UCSD-AML1 (cell line): ENCODE data around the gene URI1.
A peak's percentile ranks its signal among the peaks of the same experiment; 100 is the strongest.
"Not testable (repeated sequence)": the region's sequence is repeated elsewhere in the genome, so short reads cannot be mapped to it uniquely, and the experiment has no call there.

ENCODE experiments used
- DNase-seq: peaks from one replicate; lab custom pipeline; 2025; ENCODE audit not compliant: unreplicated experiment; lab: John Stamatoyannopoulos, UW

Gene URI1

DNA sequence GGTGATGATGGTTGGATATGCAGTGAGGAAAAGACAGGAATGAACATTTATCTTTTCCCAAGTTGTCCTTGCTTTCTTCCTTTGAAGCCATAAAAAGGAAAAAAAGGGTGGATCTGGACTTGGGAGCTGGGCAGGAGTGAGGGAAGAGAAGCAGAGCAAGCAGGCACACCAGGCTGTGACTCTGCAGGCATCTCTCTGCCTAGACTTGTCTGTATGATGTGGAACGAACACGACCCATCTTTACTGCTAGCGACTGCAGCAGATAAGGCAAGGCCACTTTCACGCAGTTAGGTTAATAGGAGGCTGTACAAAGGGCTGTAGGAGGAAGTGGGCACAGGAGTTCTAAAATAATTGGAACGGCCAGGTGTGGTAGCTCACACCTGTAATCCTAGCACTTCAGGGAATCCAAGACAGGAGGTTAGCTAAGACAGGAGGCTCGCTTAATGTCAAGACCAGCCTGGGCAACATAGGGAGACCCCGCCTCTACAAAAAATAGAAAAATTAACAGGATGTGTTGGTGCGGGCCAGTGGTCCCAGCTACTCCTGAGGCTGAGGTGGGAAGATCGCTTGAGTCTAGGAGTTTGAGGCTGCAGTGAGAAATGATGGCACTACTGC is 961 bp upstream of the URI1 start:
- DNase-seq, result no peak

DNA sequence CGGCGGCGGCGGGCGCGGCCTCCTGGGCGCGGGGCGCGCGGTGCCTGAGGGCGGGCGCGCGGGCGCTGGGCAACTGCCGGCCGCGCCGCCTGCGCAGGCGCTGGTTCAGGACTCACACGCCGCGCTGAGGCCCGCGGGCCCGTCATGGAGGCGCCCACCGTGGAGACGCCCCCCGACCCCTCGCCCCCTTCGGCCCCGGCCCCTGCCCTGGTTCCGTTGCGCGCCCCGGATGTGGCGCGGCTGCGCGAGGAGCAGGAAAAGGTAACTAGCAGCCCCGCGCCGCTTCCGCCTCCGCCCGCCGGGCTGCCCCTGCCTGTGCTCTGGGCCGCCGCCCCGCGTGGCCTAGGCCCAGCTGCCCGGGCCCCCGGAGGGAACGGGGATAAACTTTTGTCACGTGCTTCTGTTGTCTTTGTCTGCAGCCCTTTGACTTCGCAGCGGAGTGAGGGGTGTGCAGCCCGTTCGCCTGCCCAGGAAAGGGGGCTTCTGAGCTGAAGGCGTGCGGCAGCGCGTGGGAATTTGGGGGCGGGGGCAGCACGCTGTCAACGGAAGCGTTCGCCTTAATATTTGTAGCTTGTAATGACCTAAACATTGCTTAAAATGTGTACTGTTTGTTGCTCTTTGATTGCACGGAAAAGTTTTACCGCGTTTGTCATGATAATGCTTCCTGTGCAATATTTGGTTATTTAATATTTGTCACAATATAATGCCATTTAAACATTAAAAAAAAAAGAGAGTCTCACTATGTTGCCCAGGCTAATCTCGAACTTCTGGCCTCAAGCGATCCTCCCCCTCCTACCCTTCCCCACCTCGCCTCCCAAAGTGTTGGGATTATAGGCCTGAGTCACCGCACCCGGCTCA is 594 bp downstream of the URI1 start:
- peak; percentile 74 for DNase-seq

DNA sequence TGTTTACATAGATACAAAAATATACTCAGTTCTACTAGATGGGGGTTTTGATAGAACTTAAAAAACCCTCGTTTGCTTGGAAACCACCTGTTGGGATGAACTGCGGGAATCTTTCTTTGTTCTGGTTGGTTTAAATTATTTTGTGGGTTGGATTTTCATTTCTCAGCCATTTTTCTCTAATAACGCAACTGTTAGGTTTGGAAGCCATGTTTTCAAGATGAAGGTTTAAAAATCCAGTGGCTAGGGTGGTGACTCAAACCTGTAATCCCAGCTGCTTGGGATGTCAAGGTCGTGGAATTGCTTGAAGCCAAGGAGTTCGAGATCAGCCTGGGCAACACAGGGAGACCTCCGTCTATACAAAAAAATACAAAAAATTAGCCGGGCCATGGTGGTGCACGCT is 1.6 kb downstream of the URI1 start:
- DNase-seq, result no peak

DNA sequence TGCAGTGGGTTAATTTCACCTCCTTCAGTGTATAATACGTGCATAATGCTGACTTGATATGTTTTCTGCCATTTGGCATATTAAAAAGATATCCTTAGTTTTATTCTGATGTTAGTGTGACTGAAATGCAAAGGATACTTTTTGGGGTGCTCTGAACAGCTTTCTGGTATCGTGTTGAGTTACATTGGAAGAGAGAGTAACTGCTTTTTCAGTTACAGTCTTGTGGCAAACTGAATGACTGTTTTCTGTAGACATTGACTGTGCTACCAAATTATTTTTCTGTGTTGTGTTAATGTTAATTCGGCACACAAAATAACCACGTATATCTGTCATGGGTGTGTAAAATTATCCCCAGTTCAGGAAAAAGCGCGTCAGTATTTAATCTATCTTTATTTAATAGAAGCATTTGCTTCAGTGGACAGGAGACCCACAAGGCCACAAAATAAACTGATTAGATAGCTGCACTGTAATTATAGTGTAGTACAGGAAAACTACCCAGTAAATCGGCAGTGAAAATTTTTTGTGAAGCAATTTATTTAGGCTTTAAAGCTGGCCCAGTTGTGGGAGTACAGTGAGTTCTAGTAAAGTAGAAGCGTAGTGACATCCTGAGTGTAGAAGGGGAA is 2.5 kb downstream of the URI1 start:
- DNase-seq, result no peak

DNA sequence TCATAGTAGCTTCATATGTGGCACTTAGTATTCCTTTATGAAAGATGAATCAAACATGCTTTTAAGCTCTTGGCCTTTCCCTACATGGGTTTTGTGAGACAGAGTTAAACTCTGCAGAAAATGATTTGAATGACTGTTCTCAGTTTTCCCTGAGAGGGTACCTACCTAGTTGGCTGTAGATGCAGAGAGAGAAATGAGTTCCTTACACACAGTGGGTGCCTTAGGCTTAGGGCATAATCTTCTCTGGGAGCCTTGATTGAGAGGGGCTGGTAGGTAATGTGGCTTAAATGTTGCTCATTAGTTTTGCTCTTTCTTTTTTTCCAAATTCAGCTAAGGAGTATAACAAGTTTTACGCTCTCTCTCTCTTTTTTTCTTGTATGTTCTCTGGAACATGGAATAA is 3.0 kb downstream of the URI1 start:
- no peak for DNase-seq

DNA sequence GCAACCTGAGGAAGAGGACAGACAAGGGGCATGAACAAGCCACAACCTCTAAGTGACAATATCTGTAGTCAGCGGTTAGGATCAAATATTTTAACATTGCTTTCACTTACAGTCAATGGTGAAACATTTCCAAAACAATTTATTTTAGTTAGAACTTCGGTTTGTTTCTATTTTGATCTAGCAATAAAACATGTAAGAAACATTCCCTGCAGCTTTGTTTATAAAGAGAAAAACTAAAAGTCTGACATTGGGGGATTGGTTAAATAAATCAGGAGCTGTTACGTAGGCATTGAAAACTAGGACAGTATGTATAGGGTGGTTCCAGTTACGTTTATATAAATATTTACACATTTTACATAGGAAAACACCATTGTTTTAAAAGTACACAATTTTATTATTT is 3.4 kb downstream of the URI1 start:
- DNase-seq, result no peak

DNA sequence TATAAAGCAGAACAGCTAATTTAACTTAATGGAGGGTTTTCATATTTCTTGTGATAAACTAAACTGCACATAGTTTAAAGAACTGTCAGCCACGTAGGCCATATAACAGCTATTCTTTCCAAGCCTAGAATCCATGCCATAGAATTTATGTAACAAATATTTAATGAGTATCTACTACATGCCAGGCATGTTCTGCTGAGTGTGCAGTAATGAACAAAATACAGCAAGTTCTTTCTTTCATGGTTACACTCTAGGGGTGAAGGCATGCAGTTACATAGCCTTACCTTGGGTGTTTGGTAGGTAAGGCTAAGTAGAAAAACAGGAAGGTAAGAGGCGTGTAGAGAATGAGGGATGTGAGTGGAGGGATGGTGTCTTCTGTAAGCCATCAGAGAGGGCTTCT is 4.6 kb downstream of the URI1 start:
- no peak for DNase-seq

DNA sequence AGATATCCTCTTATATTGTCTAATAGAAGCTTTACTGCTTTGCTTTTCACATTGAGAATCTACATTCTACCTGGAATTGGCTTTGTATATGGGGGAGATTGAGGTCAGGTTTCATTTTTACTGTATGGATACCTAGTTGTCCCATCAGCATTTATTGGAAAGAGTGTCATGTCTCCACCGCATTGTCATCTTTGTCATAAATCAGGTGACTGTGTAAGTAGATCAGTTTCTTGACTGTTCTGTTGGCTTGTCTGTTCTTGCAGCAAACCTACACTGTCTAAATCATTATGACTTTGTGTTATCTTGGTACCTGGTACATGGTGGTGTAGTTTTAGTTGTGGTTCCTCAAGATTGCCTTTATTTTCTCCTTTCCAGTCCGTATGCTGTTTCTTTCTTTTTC is 5.8 kb downstream of the URI1 start:
- DNase-seq, result no peak

DNA sequence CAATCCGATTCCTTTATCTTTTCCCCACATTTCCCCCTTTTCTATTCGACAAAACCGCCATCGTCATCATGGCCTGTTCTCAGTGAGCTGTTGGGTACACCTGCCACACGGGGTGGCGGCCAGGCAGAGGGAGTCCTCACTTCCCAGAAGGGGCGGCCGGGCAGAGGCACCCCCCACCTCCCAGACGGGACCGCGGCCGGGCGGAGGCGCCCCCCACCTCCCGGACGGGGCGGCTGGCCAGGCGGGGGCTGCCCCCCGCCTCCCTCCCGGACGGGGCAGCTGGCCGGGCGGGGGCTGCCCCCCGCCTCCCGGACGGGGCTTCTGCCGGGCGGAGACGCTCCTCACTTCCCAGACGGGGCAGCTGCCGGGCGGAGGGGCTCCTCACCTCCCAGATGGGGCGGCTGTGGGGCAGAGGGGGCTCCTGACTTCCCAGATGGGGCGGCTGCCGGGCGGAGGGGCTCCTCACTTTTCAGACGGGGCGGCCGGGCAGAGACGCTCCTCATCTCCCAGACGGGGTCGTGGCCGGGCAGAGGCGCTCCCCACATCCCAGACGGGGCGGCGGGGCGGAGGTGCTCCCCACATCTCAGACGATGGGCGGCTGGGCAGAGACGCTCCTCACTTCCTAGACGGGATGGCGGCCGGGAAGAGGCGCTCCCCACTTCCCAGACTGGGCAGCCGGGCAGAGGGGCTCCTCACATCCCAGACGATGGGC is 6.9 kb downstream of the URI1 start:
- DNase-seq, result not testable (repeated sequence)

DNA sequence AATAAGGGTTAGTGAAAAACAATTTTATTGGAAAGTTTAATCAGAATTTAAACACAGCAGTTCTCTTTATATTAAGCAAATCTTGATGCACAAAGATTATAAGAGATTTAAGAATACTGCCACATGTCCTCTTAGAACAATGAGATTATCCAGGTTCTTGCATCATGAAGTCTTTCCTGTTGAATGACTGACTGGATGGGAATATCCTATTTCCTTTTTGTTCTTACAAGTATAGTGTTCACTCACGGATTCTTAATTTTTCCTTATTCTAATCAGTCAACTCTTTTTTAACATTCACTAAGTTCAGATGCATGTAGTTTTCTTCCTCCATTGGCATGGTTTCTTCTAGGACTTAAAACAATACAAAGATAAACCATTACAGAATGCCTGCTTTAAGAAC is 10.1 kb downstream of the URI1 start:
- no peak for DNase-seq

DNA sequence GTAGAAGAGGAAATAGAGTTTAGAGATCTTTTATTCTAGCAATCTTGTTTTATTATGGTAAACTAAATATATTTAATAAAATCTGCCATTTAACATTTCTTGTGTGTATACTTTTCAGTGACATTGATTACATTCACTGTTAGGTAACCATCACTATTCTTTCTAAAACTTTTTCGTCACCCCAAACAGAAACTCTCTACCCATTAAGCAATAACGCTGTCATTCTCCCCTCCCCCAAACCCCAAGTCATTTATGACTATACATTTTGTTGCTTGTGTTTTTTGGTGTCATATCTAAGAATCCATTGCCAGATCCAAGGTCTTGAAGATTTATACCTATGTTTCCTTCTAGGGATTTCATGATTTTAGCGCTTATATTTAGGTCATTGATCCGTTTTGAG is 10.6 kb downstream of the URI1 start:
- DNase-seq, result no peak

DNA sequence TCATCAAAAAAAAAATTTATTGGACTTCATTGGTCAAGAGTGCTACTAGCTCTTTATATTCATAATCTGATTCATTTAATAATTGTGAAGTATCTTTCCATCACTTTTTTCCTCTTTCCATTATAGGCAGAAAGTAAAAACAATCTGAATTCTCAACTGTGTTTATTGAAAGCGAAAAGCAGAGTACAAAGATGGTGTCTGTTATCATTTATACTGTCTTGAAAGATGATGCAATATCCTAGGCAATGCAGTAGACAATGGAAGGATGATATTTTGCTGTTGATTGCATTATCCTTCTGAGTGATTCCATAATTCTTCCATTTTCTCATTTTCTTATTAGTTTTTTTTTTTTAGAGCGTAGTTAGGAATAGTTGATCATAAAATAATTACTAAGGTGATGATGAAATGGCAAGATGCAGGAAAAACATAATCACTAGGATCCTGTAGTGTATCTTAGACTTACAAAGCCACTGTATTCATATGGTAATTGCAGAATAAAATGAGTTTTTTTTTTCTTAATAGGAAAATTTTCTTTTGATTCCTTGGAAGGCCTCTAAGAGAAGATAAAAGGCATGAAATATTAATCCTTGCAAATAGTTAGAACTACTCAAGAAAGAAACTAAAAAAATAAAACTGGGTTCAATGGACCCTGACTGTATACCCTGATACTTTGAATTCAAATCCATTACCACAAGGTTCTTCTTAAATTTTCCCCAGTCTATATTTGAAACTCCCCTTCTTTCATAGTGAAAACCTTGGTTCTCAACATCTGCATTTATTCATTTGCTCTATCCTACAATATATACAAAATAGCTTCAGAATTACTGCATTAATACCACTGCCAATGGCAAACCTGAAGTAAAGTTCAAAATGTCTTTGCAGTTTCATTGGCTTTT is 11.6 kb downstream of the URI1 start:
- DNase-seq, result no peak

DNA sequence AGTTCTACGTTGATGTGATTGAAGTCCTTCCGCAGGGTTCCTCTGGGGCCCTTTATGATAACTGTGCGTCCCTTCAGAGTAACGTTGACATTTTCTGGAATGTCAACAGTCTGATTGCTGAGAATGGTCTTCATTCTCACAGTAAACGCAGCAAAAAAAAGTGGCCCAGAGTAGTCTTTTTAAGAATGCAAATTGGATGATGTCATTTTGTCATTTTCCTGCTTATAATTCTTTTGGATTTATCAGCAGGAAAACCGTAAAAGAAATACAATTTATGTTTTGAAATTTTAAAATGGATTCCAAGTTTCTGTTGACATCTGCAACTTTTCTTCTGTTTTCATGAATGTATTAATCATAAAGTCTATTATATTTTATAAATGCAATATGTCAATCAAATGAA is 14.8 kb downstream of the URI1 start:
- no peak for DNase-seq

DNA sequence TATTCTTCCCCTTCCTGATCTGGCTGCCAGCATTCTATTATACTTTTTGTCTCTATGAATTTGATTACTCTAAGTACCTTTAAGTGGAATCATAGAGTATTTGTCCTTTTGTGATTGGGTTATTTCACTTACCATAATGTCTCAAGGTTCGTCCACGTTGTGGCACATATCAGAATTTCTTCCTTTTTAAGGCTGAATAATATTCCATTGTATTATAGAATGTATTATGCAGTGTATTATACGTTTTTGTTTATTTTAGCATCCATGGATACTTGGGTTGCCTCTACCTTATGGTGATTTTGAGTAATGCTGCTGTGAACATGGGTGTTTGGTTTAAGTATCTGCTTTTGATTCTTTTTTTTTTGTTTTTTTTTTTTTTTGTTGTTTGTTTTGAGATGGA is 19.3 kb downstream of the URI1 start:
- no peak for DNase-seq

DNA sequence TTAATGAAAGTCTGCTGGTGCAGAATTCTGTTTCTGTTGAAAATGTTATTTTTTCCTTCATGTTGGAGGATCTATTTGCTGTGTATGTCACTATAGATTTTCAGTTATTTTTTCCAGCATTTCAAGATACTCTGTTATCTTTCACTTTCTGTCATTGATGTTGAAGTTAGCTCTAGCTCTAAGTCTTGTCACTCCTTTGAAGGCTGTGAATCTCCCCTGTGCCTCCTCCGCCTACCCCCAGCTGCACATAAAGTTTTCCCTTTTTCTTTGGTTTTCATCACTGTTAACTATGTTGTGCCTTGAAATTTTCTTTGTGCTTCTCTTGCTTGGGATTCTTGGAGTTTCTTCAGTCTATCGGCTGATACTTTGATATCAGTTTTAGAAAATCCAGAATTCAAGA is 20.8 kb downstream of the URI1 start:
- no peak for DNase-seq

DNA sequence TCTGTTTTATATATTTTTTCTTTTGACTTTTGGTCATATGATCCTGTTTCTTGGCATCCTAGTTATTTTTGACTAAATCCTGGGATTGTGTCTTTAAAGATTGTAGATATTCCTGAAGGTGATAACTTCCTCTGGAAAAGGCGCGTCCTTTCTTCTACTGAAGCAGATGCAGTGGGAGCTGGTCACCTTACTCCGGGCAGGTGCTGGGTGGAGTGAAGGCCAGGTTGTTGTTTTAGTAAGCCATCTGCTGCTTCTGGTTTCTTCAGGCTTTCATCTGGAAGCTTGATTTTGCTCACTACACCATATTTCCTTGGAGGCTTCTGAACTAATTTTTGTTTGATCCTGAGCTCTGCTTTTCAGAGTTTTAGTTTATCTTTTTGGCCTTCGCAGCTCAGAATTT is 21.5 kb downstream of the URI1 start:
- no peak for DNase-seq

DNA sequence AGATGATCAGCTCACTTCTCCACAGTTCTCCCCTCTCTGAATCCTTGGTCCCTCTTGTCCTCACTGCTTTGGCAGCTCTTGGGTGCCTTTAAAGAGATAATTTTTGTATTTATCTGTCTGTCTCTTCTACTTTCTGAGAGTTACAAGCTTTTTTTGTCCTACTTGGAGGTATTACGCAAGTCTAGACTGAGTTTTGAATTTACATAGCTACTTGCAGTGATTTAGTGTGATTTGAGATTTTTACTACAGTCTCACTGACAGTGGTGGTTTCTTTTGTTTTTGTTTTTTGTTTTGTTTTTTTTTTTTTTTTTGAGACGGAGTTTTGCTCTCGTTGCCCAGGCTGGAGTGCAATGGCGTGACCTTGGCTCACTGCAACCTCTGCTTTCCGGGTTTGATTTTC is 22.1 kb downstream of the URI1 start:
- no peak for DNase-seq

DNA sequence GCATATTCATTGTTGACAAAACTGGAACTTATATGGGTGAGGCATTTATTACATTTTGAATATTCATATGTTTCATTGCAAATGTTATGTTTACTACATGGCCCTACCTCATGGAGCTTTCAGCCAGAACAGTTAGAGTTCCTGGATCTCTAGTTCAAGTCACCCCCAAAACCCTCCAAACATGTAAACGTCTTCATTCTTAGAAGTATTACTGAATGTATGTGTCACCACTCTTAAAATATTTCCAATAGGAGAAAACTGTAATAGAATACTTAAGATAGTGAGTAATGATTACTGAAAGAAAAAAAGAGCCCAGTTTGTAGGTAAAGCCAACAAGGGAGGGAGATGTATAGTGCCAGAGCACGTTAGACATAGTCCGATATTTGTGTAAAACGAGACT is 23.5 kb downstream of the URI1 start:
- no peak for DNase-seq

DNA sequence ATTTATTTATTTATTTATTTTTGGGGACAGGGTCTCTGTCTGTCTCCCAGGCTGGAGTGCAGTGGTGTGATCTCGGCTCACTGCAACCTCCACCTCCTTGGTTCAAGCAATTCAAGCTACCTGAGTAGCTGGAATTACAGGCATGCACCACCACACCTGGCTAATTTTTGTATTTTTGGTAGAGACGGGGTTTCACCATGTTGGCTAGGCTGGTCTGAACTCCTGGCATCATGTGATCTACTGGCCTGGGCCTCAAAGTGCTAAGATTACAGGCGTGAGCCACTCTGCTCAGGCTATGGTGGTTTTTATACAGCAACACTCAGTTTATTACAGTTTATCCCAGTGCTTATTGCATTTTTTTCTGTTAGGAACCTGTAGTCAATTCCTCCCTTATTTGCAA is 24.1 kb downstream of the URI1 start:
- DNase-seq, result not testable (repeated sequence)

DNA sequence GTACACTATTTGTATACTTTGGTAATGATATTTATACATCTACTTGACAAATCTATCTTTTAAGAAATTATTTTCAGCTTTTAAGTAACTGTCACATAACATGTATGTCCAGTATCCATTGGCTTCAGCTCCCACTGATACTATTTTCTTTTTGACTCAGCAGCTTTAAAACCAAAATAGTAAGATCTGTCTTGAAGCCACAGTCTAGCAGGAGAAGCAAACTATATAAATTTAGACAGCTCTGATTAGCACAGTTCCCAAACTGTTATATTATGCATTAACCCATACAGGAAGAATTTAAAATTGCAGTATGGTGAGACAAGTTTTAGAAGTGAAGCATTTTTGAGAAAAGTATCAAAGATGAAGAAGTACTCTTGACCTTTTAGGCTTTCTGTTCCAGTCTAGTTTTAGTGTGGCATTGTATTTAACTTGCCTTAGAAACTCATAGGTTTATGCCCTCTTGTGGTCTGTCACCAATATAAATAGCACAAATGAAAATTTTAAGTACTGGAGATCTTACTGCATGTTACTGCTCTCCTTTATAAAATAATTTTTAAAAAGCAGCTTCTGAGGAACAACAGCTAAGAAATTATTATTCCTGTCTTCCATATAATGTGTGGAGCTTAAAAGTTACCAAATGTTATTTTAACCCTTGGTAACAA is 24.7 kb downstream of the URI1 start:
- DNase-seq, result no peak
